Vagina (tissue), 2 donors: ENCODE data around the gene PDIA3.
"Not testable (repeated sequence)": the region's sequence is repeated elsewhere in the genome, so short reads cannot be mapped to it uniquely, and the experiment has no call there.

Source experiments
- CTCF ChIP-seq, 3 experiments: fragments of 450-650 bp in 2 of 3; fragments of 200-600 bp in 1 of 3; sonication (generic) in 1 of 3; IDR thresholded peaks; one replicate each; pipeline ENCODE4 v1.5.1; 2017 to 2019; ENCODE audit warnings: antibody characterized with exemption in 3 of 3, mild to moderate bottlenecking in 2 of 3, moderate library complexity in 2 of 3
- POLR2A ChIP-seq, 2 donors: fragments of 450-650 bp; IDR thresholded peaks; one replicate each; pipeline ENCODE4 v1.6.1; 2017; ENCODE audit warnings: antibody characterized with exemption in 2 of 2, mild to moderate bottlenecking in 2 of 2, moderate library complexity in 2 of 2
- POLR2AphosphoS5 ChIP-seq, 2 donors: sonication (generic); formaldehyde crosslinking; IDR thresholded peaks; one replicate each; pipeline ENCODE4 v1.9.0; 2017; ENCODE audit warnings: antibody characterized with exemption in 2 of 2, mild to moderate bottlenecking in 2 of 2, low read depth in 1 of 2; ENCODE audit not compliant: insufficient read depth in 1 of 2

- not testable (repeated sequence) for TF ChIP-seq CTCF (IDR thresholded peaks at IDR 0.05)
- peak; percentile 93 to 94 for TF ChIP-seq POLR2A (IDR thresholded peaks at IDR 0.05)
- TF ChIP-seq POLR2AphosphoS5 (IDR thresholded peaks at IDR 0.05; ENCODE audit: insufficient read depth in 1 of 2, low read depth in 1 of 2), result peak; percentile 18 to 77
Observed at GRCh38 chr15:43746245-43746902, at the start of gene PDIA3.
